ENCODE results near the gene CAVIN2.

The CAVIN2 gene

DNA sequence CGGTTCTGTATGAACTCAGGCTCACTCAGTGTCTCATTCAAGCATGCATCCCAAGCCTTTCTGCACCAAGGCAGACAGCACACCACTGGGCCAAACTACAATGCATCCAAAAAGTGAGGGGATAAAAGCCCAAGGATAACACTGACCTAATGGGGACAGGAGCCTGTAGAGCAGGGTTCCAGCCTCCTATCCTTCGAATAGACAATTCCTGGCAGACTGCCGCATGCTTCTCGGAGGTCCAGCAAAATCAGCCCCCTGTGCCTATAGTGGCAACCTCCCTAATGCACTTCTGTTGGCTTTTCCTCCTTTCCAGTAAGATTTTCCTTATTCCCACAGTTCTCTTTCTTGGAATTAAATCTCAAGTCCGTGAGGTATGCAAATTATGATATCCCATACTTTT lies 44.8 kb upstream of the CAVIN2 start:
- no peaks in the 10 kb centered on the region for H3K27me3 ChIP-seq (replicated peaks; ENCODE audit: control insufficient read depth, insufficient read depth, low read length)
- H3K4me3 ChIP-seq (replicated peaks; ENCODE audit: low read depth, low read length), result no peak overlapping the region
- no peak for DNase-seq (ENCODE audit: extremely low read depth, insufficient read length)
- TF ChIP-seq CTCF (IDR thresholded peaks at IDR 0.05; ENCODE audit: insufficient read depth, low read length, poor library complexity, severe bottlenecking), result no peak
- no peaks in the 10 kb centered on the region for H3K36me3 ChIP-seq (ENCODE audit: control insufficient read depth, insufficient read depth, low read length)

DNA sequence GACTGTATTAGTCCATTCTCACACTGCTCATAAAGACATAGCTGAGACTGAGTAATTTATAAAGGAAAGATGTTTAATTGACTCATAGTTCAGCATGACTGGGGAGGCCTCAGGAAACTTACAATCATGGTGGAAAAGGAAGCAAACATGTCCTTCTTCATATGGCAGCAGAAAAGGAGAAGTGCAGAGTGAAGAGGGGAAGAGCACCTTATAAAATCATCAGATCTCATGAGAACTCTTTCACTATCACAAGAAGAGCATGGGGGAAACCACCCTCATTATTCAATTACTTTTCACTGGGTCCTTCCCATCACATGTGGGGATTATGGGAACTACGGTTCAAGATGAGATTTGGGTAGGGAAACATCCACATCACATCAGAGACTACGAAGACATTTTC lies 43.0 kb upstream of the CAVIN2 start:
- Histone ChIP-seq H3K27me3 (replicated peaks; ENCODE audit: control insufficient read depth, insufficient read depth, low read length) (no peaks in the 10 kb centered on the region), H3K36me3 (ENCODE audit: control insufficient read depth, insufficient read depth, low read length) (no peaks in the 10 kb centered on the region), H3K4me3 (replicated peaks; ENCODE audit: low read depth, low read length) (no peak overlapping the region)
- no peak for DNase-seq (ENCODE audit: extremely low read depth, insufficient read length)
- no peak for TF ChIP-seq CTCF (IDR thresholded peaks at IDR 0.05; ENCODE audit: insufficient read depth, low read length, poor library complexity, severe bottlenecking)

DNA sequence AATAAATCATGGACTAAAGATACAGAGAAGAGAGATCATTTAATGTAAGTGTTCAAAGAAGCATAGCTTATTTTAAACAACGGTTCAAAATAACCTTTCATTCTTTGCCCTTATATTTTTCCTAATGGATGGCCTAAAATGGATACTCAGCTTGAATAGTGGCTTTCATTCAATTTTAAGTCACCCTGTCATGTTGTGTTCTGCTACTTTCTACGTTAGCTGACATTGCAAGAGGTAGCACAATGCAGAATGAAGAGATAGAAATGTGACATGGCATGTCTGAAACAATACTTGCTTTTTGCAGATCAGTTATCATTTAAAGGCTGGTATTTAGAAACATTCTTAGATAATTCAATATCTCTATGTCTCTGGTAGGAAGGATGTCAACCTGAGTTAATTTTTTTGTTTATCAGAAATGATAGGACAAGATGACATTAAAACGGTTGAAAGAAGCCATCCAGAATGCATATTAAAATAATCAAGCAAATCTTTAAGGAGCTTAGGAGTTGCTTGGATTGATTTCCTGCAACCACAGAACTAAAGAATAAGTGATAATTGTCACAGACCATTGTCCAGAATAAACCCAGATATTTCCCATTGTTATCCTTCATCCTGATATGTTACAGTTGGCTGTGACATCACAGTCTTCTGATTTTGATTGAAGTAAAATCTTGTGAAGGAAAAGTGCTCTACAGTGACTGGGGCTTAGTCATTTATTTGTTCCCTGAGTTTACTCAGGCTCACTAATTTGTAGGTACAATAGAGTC lies 41.7 kb upstream of the CAVIN2 start:
- Histone ChIP-seq H3K27me3 (replicated peaks; ENCODE audit: control insufficient read depth, insufficient read depth, low read length) (no peaks in the 10 kb centered on the region; the same call in 1 of the 2 replicates), H3K4me3 (replicated peaks; ENCODE audit: low read depth, low read length) (no peak overlapping the region), H3K36me3 (ENCODE audit: control insufficient read depth, insufficient read depth, low read length) (no peaks in the 10 kb centered on the region)
- TF ChIP-seq CTCF (IDR thresholded peaks at IDR 0.05; ENCODE audit: insufficient read depth, low read length, poor library complexity, severe bottlenecking), result no peak
- no peak for DNase-seq (ENCODE audit: extremely low read depth, insufficient read length)

DNA sequence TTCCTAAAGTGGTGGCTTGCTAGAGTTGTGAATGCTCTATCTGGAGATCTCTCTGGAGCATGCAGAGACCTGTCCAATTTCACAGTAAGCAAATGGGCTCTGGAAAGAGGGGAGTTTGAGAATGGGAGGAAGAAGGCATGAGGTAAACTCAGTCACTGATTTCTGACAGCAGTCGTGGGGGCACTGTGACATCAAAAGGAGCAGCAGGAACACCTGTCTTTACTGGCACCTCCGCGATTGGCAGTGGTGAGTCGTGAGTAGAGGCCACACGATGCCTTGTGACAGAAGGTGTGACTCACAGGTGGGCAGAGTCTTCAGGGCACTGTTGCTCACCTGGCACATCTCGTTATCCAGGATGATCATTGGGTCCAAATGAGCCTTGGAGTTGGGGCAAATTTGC lies 38.8 kb upstream of the CAVIN2 start:
- no peak overlapping the region for H3K4me3 ChIP-seq (replicated peaks; ENCODE audit: low read depth, low read length)
- no peak for DNase-seq (ENCODE audit: extremely low read depth, insufficient read length)
- no peak for TF ChIP-seq CTCF (IDR thresholded peaks at IDR 0.05; ENCODE audit: insufficient read depth, low read length, poor library complexity, severe bottlenecking)
- H3K27me3 ChIP-seq (replicated peaks; ENCODE audit: control insufficient read depth, insufficient read depth, low read length), result no peaks in the 10 kb centered on the region; the same call in 1 of the 2 replicates
- no peaks in the 10 kb centered on the region for H3K36me3 ChIP-seq (ENCODE audit: control insufficient read depth, insufficient read depth, low read length)

DNA sequence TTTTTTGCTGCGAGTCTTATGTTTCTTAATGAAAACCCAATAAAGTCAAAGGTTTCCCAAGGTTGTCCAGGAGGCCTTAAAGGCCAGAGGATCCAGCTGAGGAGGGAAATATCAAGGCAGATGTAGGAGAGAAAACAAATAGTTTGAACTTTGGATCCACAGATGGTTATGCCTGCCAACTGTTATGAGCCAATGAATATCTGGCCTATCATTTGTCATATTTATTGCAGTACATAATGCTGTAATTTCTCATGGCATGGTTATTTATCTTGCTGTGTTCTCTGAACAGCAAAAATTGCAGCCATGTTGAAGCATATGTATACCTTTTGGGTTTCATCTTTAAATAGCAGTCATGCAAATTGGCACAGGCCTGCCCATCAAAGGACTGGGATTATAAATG lies 38.2 kb upstream of the CAVIN2 start:
- DNase-seq (ENCODE audit: extremely low read depth, insufficient read length), result no peak
- no peak overlapping the region for H3K4me3 ChIP-seq (replicated peaks; ENCODE audit: low read depth, low read length)

More for the DNA sequence above, 38.2 kb upstream of the CAVIN2 start:
- TF ChIP-seq CTCF (IDR thresholded peaks at IDR 0.05; ENCODE audit: insufficient read depth, low read length, poor library complexity, severe bottlenecking), result no peak
- H3K36me3 ChIP-seq (ENCODE audit: control insufficient read depth, insufficient read depth, low read length), result no peaks in the 10 kb centered on the region
- H3K27me3 ChIP-seq (replicated peaks; ENCODE audit: control insufficient read depth, insufficient read depth, low read length), result no peaks in the 10 kb centered on the region; the same call in 1 of the 2 replicates
